VCaP (cell line): Measurements from ENCODE around the gene RFX1.

ENCODE experiments used
- H3K27ac ChIP-seq: fragments of 450-650 bp; 2 replicates; pipeline ENCODE4 v1.5.1; 2017
- TF ChIP-seq, protein P1 (sequence below): fragments of 450-650 bp; conservative IDR thresholded peaks from 2 replicates; pipeline ENCODE4 v1.5.1; 2017; ENCODE audit warnings: mild to moderate bottlenecking, moderate library complexity

Gene RFX1

DNA sequence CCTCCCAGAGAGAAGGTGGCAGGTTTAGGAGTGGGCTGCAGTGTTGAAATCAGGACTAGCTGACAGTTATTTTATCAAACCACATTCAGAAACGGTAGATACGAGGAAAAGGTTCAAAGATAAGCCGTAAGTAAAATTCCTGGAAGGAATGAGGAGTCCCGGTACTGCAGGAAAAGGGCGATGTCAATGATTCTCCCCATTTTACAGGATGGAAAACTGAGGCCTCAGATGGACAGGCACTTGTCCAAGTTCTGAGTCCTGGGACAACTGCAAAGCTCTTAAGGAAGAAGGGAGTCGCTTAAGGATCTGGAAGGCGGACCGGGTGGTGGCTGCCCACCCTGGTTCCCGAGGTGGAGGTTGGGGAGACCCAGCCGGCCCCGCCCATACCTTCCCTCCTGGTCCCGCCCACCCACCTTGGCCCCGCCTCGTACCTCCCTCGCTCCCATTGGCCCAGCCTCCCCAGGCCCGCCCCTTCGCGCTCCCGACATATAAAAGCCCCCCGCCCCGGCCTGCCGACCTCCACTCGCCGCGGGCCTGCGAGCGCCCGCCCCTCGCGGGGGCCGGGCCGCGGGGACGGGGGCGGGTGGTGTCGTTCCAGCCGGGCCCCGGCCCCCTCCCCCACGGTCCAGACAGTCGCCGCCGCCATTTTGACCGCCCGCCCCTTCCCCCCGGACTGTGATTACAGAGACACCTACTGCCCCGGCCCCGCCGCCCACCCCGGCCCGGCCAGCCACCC is 603 bp downstream of the RFX1 start:
- H3K27ac ChIP-seq, result peak overlapping the region; percentile 90
- TF ChIP-seq, protein P1, sequence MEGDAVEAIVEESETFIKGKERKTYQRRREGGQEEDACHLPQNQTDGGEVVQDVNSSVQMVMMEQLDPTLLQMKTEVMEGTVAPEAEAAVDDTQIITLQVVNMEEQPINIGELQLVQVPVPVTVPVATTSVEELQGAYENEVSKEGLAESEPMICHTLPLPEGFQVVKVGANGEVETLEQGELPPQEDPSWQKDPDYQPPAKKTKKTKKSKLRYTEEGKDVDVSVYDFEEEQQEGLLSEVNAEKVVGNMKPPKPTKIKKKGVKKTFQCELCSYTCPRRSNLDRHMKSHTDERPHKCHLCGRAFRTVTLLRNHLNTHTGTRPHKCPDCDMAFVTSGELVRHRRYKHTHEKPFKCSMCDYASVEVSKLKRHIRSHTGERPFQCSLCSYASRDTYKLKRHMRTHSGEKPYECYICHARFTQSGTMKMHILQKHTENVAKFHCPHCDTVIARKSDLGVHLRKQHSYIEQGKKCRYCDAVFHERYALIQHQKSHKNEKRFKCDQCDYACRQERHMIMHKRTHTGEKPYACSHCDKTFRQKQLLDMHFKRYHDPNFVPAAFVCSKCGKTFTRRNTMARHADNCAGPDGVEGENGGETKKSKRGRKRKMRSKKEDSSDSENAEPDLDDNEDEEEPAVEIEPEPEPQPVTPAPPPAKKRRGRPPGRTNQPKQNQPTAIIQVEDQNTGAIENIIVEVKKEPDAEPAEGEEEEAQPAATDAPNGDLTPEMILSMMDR, result no peak

DNA sequence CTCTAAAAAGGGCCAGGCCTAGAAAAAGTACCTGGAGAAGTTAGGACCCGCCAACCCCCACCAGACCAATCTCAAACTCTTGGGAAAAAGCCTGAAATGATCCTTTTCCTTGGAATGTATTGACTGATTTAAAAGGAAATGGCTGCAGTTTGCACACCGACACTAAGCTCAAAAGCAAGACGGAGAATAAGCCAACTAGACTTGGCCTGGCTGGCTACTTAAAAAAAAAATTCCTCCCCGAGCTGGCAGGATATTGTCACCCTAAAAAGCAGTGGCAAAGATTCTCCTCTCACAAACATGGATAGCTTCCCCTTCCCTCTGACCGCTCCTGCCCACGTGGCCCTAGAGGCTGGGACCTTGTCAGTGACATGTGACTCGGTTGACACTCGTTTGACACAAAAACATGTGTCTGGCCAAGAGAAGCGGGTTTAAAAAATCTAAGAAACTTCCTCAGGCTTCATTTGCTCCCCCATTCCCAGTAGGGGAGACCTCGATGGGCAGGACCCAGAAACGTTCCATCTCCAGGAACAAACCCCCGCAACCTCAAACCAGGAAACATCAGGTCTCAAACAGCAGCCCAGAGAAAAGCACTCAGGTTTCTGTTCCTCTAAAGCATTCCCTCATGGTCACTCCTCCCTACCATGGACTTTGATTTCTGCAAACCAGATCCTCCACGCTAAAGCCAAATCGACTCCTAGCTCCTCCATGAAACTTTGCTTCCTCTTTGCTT is 1.3 kb downstream of the RFX1 start:
- TF ChIP-seq, protein P1, result no peak
- H3K27ac ChIP-seq, result peak overlapping the region; percentile 90

- TF ChIP-seq, protein P1, result no peak
- H3K27ac ChIP-seq, result no peak overlapping the region
These were observed 2.7 kb downstream of the RFX1 start for GRCh38 chr19:14003251-14004055.

- TF ChIP-seq, protein P1, result no peak
- no peak overlapping the region for H3K27ac ChIP-seq
These were observed 3.4 kb downstream of the RFX1 start for GRCh38 chr19:14002571-14003250.

- TF ChIP-seq, protein P1, result no peak
- no peak overlapping the region for H3K27ac ChIP-seq
These were observed 5.3 kb downstream of the RFX1 start for GRCh38 chr19:14000691-14001375.

- H3K27ac ChIP-seq, result no peak overlapping the region
- TF ChIP-seq, protein P1, result no peak
These were observed 7.0 kb downstream of the RFX1 start for GRCh38 chr19:13999085-13999484.
